GM19324 (cell line): Measurements from ENCODE around the gene GSTM4.

ENCODE experiments used
- ATAC-seq: cut with Tn5 transposase; IDR thresholded peaks from one replicate; pipeline ENCODE4 v1.9.1; 2021; ENCODE audit warnings: mild to moderate bottlenecking, moderate library complexity; ENCODE audit not compliant: unreplicated experiment, low FRiP score

Gene GSTM4

GRCh38 chr1:109636201-109636952 lies 19.5 kb upstream of the GSTM4 start:
- no peak for ATAC-seq

- ATAC-seq = no peak
These were observed 18.5 kb upstream of the GSTM4 start for GRCh38 chr1:109637446-109637845.

DNA sequence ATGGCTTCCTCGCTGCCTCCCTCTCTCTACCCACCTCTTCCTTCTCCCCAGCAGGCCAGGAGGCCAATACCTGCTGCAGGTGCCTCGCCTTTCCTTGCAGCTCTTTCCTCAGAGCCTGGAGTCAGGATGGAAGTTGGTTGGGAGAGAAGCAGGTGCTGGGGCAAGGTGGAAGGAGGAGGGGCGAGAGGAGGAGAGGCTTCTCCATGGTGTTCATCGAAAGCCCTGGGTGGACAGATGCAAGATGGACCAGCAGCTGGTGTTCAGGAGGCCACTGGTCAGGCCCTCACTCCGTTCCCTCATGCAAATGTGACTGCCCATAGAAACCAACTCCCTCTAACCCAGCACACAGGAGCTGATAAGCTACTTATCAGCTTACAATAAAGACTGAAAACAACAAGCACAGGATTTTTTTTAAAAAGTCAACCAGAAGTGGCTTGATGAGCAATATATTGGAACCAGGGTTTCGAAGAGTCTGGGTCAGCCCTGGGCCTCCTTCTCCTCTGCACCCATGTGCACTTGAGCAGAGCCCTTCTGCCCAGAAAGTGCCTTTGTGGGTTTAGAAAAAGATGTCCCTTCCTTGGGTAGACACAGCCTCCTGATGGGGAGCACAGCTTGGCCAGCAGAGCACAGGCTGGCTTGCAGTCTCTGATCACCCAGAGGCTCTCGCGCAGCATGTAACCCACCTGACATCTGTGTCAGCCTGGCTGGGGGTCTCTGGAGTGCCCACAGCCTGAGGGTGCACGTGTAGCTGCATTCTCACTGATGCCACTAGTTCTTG lies 16.6 kb upstream of the GSTM4 start:
- no peak for ATAC-seq

DNA sequence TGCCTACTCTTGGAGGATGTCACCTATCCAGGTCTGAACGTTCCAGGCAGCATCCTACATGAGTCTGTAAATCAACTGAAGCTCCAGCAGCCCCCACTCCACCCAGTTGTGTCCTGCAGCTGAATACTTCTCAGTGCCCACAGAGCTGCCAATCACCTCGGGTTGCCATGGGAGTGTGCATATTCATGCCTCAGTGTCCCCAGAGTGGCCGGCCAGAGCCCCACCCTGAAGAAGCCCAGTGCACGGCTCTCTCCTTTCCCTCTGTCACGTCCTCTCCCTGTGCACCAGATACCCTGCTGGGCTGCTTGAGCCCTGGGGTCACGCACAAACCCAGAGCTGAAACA lies 16.1 kb upstream of the GSTM4 start:
- no peak for ATAC-seq

GRCh38 chr1:109640285-109640865 lies 15.5 kb upstream of the GSTM4 start:
- peak; percentile 45 for ATAC-seq

DNA sequence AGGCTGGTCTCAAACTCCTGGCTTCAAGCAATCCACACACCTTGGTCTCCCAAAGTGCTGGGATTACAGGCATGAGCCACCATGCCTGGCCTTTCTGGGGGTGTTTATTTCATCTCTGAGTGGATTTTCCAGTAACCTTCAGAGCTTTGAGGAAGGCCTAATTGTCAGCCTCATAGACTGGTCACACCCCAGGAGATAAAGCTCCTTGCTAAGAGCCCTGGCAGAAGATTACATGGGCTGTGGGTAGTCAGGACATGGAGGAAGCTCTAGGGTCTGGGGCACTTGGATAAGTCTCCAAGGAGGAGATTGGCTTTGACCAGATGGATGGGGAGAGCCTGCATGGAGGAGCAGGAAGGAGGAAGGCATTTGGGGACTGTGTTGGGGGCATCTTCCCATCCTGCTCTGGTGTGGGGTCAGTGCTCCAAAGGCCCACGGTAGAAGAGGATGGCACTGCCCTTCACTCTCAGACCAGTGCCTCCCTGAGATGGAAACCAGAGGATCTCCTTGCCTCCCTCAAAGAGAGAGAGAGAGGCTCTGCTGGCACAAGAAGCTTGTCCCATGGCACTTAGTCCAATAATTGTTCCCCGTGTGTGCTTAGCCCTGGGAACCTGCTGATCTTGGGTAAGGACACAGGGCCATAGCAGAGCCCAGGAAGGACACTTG lies 14.7 kb upstream of the GSTM4 start:
- ATAC-seq = no peak

GRCh38 chr1:109641861-109642260 lies 14.0 kb upstream of the GSTM4 start:
- ATAC-seq = no peak

DNA sequence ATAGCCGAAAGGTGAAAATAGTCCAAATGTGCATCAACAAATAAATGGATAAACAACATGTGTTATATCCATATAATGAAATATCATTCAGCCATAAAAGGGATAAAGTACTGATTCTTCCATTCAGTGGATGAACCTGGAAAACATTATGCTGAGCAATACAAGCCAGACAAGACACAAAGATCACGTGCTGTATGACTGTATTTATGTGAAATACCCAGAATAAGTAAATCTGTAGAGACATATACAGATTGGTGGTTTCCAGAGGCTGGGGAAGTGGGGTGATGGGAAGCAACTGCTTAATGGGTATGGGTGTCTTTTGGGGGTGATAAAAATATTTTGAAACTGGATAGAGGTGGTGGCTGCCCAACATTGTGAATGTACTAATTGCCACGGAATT lies 13.3 kb upstream of the GSTM4 start:
- no peak for ATAC-seq

- ATAC-seq = peak; percentile 84
These were observed 12.3 kb upstream of the GSTM4 start for GRCh38 chr1:109643385-109644230.

DNA sequence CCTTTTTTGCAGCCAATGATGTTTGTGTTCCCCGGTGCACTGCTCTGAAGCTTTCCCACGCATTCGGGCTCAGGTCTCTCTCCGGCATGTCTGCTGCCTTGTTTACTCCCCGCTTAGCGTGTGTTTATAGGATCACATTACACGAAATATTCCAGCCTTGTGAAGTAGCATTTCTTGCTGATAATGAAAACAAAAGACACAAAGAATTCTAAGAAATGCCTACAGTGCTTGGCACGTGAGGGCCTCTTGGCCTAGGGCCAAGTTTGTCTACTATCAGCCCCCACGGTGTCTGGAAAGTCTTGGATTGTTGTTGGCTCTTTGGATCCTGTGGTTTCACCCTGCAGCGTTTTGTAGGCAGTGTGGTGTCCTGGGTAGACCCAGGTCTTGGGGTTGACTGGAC lies 11.2 kb upstream of the GSTM4 start:
- no peak for ATAC-seq

DNA sequence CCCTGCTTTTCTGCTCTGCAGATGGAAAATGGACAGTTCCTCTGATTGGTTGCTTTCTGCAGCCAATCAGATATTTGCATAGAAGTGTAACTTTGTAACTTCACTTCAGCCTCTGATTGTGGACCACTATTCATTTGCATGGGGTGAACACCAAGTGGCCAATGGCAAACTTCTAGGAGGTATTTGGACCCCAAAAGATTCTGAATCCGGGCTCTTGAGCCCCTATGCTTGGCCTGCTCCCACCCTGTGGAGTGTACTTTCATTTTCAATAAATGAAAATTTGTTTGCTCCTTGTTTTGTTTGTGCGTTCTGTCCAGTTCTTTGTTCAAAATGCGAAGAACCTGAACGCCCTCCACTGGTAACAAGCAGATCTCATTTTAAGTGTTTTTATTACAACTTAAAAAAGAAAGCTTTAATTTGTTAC lies 6.4 kb upstream of the GSTM4 start:
- ATAC-seq = no peak

GRCh38 chr1:109650609-109651008 lies 5.3 kb upstream of the GSTM4 start:
- ATAC-seq = no peak

GRCh38 chr1:109652402-109652801 lies 3.5 kb upstream of the GSTM4 start:
- ATAC-seq = no peak

- no peak for ATAC-seq
These were observed 2.6 kb upstream of the GSTM4 start for GRCh38 chr1:109653306-109653705.

- ATAC-seq = no peak
These were observed 1.4 kb upstream of the GSTM4 start for GRCh38 chr1:109654519-109654918.

DNA sequence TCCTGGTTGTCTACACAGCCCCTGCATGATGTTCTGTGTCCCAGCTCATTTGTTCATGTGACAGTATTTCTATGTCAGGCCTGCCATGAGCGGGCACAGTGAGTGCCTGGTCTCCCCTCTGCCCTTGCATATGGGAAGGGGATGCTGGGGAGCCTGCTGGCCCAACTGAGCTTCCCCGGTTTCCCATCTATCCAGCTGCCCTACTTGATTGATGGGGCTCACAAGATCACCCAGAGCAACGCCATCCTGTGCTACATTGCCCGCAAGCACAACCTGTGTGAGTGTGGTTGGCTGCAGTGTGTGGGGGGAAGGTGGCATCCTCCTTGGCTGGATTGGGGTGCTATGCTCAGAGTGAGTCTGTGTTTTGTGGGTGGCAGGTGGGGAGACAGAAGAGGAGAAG lies 1.5 kb downstream of the GSTM4 start:
- ATAC-seq = no peak

GRCh38 chr1:109657970-109658369 lies 2.1 kb downstream of the GSTM4 start:
- ATAC-seq = no peak

DNA sequence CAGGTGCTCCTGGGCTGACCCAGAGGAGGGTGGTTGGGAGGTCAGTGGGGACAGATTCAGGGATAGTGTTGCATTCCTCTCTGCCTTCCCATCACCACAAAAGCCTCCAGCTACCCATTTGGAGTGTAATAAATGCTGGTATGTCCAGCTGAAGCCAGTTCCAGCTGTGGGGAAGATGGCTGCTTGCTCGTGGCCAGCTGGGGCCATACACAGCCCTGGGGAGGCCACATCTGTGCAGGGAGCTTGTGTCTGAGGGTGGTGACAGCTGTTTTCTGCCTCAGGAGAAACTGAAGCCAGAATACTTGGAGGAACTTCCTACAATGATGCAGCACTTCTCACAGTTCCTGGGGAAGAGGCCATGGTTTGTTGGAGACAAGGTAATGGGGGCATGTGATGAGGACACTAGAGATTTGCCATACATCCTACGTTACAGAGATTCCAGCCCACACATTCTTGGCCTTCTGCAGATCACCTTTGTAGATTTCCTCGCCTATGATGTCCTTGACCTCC lies 2.7 kb downstream of the GSTM4 start:
- ATAC-seq = no peak

DNA sequence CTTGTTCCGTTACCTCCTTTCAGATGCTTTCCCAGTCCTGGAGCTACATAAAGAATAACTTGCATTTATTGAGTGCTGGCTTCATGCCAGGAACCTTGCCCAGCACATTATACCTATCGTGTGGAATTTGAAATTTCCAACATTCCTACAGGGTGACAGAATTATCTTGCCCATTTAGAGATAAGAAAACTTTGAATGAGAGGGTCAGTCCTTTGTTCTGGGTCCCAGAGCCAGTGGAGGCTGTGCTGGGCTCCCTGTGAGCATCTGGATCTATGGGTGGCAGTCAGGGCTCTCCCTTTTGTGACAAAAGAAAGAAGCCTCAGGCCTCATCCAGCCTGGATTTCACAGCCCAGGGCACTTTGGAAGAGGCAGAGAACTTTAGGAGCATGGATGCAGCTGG lies 3.2 kb downstream of the GSTM4 start:
- no peak for ATAC-seq
